Measurements from ENCODE around the gene EEIG2. TPM values are rescaled to one million over a fixed set of nuclear protein-coding genes. Genes with fewer than 3 reads are reported as not detected.

Gene EEIG2
- polyA plus RNA-seq, 1 of the 3 experiments (the other 2 are of a cell fraction): 2.9 TPM

DNA sequence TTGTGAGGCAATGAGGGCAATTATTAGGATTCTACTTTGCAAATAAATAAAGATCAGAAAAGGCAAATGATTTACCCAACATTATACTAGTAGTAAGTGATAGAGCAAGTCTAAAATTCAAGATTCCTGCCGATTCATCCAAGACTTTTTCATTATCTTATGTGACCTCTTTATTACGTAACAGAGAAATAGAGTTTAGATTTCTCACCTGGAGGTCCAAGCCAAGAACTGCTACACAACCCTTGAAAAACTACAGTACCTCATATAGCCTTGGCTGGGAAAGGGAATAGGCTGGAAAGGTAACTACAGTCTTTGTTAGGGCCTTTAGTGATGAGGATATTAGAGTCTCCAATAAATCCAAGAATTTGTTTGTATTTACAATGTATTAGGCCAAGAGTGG is 13.3 kb downstream of the EEIG2 start:
- no peaks in the 10 kb centered on the region for H3K36me3 ChIP-seq (replicated peaks in 1 of 2; ENCODE audit: control insufficient read depth in 1 of 2, insufficient read depth in 2 of 2, low read length in 1 of 2)
- 93% methylated on average over 2 of the region's 2 CpGs for WGBS (ENCODE audit: low lambda C conversion rate)
- TF ChIP-seq, protein P1, sequence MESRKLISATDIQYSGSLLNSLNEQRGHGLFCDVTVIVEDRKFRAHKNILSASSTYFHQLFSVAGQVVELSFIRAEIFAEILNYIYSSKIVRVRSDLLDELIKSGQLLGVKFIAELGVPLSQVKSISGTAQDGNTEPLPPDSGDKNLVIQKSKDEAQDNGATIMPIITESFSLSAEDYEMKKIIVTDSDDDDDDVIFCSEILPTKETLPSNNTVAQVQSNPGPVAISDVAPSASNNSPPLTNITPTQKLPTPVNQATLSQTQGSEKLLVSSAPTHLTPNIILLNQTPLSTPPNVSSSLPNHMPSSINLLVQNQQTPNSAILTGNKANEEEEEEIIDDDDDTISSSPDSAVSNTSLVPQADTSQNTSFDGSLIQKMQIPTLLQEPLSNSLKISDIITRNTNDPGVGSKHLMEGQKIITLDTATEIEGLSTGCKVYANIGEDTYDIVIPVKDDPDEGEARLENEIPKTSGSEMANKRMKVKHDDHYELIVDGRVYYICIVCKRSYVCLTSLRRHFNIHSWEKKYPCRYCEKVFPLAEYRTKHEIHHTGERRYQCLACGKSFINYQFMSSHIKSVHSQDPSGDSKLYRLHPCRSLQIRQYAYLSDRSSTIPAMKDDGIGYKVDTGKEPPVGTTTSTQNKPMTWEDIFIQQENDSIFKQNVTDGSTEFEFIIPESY (IDR thresholded peaks at IDR 0.05; ENCODE audit: borderline replicate concordance, low read depth): no peak
- TF ChIP-seq, protein P2, sequence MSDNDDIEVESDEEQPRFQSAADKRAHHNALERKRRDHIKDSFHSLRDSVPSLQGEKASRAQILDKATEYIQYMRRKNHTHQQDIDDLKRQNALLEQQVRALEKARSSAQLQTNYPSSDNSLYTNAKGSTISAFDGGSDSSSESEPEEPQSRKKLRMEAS (IDR thresholded peaks at IDR 0.05; ENCODE audit: low read depth): no peak
- TF ChIP-seq SIN3A (IDR thresholded peaks at IDR 0.05; ENCODE audit: borderline replicate concordance, low read depth, low read length) (no peak), TEAD4 (IDR thresholded peaks at IDR 0.05; ENCODE audit: borderline replicate concordance, insufficient read depth) (no peak), FOSL2 (IDR thresholded peaks at IDR 0.05; ENCODE audit: borderline replicate concordance, low read depth) (no peak), GABPA (IDR thresholded peaks at IDR 0.05; ENCODE audit: low read depth) (no peak), POLR2AphosphoS5 (IDR thresholded peaks at IDR 0.05; ENCODE audit: low read depth, low read length) (no peak), GATA2 (CRISPR knock-in tag; IDR thresholded peaks at IDR 0.05) (no peak), FOXM1 (IDR thresholded peaks at IDR 0.05; ENCODE audit: low read depth) (no peak), EZH2phosphoT487 (IDR thresholded peaks at IDR 0.05; ENCODE audit: borderline replicate concordance, low read depth) (no peak), NRF1 (IDR thresholded peaks at IDR 0.05; ENCODE audit: low read depth, low read length) (no peak), RCOR1 (IDR thresholded peaks at IDR 0.05; ENCODE audit: low read length) (no peak), RFX5 (IDR thresholded peaks at IDR 0.05; ENCODE audit: low read length) (no peak), CHD2 (IDR thresholded peaks at IDR 0.05; ENCODE audit: low read length, partially characterized antibody) (no peak)
- TF ChIP-seq, protein P3, sequence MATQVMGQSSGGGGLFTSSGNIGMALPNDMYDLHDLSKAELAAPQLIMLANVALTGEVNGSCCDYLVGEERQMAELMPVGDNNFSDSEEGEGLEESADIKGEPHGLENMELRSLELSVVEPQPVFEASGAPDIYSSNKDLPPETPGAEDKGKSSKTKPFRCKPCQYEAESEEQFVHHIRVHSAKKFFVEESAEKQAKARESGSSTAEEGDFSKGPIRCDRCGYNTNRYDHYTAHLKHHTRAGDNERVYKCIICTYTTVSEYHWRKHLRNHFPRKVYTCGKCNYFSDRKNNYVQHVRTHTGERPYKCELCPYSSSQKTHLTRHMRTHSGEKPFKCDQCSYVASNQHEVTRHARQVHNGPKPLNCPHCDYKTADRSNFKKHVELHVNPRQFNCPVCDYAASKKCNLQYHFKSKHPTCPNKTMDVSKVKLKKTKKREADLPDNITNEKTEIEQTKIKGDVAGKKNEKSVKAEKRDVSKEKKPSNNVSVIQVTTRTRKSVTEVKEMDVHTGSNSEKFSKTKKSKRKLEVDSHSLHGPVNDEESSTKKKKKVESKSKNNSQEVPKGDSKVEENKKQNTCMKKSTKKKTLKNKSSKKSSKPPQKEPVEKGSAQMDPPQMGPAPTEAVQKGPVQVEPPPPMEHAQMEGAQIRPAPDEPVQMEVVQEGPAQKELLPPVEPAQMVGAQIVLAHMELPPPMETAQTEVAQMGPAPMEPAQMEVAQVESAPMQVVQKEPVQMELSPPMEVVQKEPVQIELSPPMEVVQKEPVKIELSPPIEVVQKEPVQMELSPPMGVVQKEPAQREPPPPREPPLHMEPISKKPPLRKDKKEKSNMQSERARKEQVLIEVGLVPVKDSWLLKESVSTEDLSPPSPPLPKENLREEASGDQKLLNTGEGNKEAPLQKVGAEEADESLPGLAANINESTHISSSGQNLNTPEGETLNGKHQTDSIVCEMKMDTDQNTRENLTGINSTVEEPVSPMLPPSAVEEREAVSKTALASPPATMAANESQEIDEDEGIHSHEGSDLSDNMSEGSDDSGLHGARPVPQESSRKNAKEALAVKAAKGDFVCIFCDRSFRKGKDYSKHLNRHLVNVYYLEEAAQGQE (IDR thresholded peaks at IDR 0.05; ENCODE audit: low read depth, low read length): no peak
- TF ChIP-seq, protein P4, sequence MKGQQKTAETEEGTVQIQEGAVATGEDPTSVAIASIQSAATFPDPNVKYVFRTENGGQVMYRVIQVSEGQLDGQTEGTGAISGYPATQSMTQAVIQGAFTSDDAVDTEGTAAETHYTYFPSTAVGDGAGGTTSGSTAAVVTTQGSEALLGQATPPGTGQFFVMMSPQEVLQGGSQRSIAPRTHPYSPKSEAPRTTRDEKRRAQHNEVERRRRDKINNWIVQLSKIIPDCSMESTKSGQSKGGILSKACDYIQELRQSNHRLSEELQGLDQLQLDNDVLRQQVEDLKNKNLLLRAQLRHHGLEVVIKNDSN (IDR thresholded peaks at IDR 0.05; ENCODE audit: borderline replicate concordance, low read depth): no peak
- TF ChIP-seq, protein P5, sequence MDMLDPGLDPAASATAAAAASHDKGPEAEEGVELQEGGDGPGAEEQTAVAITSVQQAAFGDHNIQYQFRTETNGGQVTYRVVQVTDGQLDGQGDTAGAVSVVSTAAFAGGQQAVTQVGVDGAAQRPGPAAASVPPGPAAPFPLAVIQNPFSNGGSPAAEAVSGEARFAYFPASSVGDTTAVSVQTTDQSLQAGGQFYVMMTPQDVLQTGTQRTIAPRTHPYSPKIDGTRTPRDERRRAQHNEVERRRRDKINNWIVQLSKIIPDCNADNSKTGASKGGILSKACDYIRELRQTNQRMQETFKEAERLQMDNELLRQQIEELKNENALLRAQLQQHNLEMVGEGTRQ (IDR thresholded peaks at IDR 0.05; ENCODE audit: borderline replicate concordance, low read depth, low read length): no peak
- no peak overlapping the region for H2AFZ ChIP-seq (ENCODE audit: low read depth)
- peaks cover 9% of the 10 kb centered on the region for H3F3A ChIP-seq (replicated peaks; ENCODE audit: insufficient read depth)
- no peaks in the 10 kb centered on the region for H3K27me3 ChIP-seq (ENCODE audit: insufficient read depth)
- DNase-seq: no peak
- H4K20me1 ChIP-seq (ENCODE audit: insufficient read depth): no peaks in the 10 kb centered on the region
- peaks cover 5 to 9% of the 10 kb centered on the region in 2 experiments; a peak in 3 of 4 replicates for H3K4me1 ChIP-seq (ENCODE audit: control insufficient read depth in 1 of 2, insufficient read depth in 2 of 2, low read depth in 1 of 2, low read length in 1 of 2)
- H3K9me3 ChIP-seq: no peaks in the 10 kb centered on the region
- H3K4me3 ChIP-seq (ENCODE audit: low read depth in 2 of 2, low read length in 1 of 2): no peak overlapping the region
- CTCF ChIA-PET: interaction anchor here (1.5 kb wide), 1 partner anchor 71 kb away, joined by 3 read pairs; no protein-coding TSS in a partner anchor
- no peaks in the 10 kb centered on the region for H3K9me2 ChIP-seq
- peaks cover 18% of the 10 kb centered on the region; the same call in 1 of the 2 replicates for H3K79me2 ChIP-seq (ENCODE audit: insufficient read depth)
- POLR2A ChIA-PET: no interaction called here
- H3K9ac ChIP-seq: no peak overlapping the region
- H3K4me2 ChIP-seq: no peak overlapping the region
- H3K27ac ChIP-seq (ENCODE audit: low read depth in 2 of 2, low read length in 1 of 2): no peak overlapping the region

Data from SK-N-SH (cell line).